ENCODE results near the gene HARS1. TPM values are rescaled to one million over a fixed set of nuclear protein-coding genes. Genes with fewer than 3 reads are reported as not detected.
A peak's percentile ranks its signal among the peaks of the same experiment; 100 is the strongest.

HARS1 gene
- total RNA-seq, 4 donors from 2014 or later = 41.0 to 56.8 (median 48.2) TPM

GRCh38 chr5:140674629-140675028, 16.5 kb downstream of the HARS1 start:
- 91 to 94% methylated on average over 4 of the region's 4 CpGs for WGBS, 2 donors
- H3K27ac ChIP-seq = no peak overlapping the region
- no peak for TF ChIP-seq POLR2A (IDR thresholded peaks at IDR 0.05)
- no peak for TF ChIP-seq CTCF (IDR thresholded peaks at IDR 0.05)
- peaks cover 33 to 55% of the 10 kb centered on the region in 2 donors for H3K36me3 ChIP-seq
- no peak overlapping the region for H3K4me3 ChIP-seq (replicated peaks in 1 of 3)
- no peaks in the 10 kb centered on the region for H3K27me3 ChIP-seq
- no peaks in the 10 kb centered on the region for H3K9me3 ChIP-seq
- H3K4me1 ChIP-seq = no peaks in the 10 kb centered on the region
- no peak for DNase-seq
- intact Hi-C loops (cut with DNase I) = no loop called here

GRCh38 chr5:140674211-140674610, 17.0 kb downstream of the HARS1 start:
- no peaks in the 10 kb centered on the region for H3K4me1 ChIP-seq
- intact Hi-C loops (cut with DNase I) = no loop called here
- no peak for DNase-seq
- H3K4me3 ChIP-seq (replicated peaks in 1 of 3) = no peak overlapping the region
- H3K9me3 ChIP-seq = no peaks in the 10 kb centered on the region
- no peaks in the 10 kb centered on the region for H3K27me3 ChIP-seq
- no peak overlapping the region for H3K27ac ChIP-seq
- no peak for TF ChIP-seq POLR2A (IDR thresholded peaks at IDR 0.05)
- no peak for TF ChIP-seq CTCF (IDR thresholded peaks at IDR 0.05)
- 92 to 97% methylated on average over 2 of the region's 2 CpGs for WGBS, 2 donors
- peaks cover 34 to 55% of the 10 kb centered on the region in 2 donors for H3K36me3 ChIP-seq

- no peak for TF ChIP-seq CTCF (IDR thresholded peaks at IDR 0.05)
- no peak for TF ChIP-seq POLR2A (IDR thresholded peaks at IDR 0.05)
- DNase-seq = no peak
- Histone ChIP-seq H3K4me3 (replicated peaks in 1 of 3) (no peak within 1 kb of the TSS), H3K4me1 (no peaks in the 10 kb centered on the region), H3K36me3 (peaks cover 38 to 62% of the 10 kb centered on the region in 2 donors), H3K27ac (no peak within 1 kb of the TSS), H3K9me3 (no peaks in the 10 kb centered on the region), H3K27me3 (no peaks in the 10 kb centered on the region)
- 85 to 89% methylated on average over 42 to 43 of the region's 45 CpGs for WGBS, 2 donors
- intact Hi-C loops (cut with DNase I) = no loop called here
Measured at GRCh38 chr5:140673187-140673976, 17.8 kb downstream of the HARS1 start, which contains the start of gene DND1. DND1 (minus strand) TSS chr5:140673576; CDS start chr5:140673542, 34 bp downstream.

GRCh38 chr5:140672455-140673186, 18.5 kb downstream of the HARS1 start:
- no peaks in the 10 kb centered on the region for H3K27me3 ChIP-seq
- no peaks in the 10 kb centered on the region for H3K9me3 ChIP-seq
- peak; percentile 18 to 22 for DNase-seq
- TF ChIP-seq POLR2A (IDR thresholded peaks at IDR 0.05) (no peak), CTCF (IDR thresholded peaks at IDR 0.05) (no peak)
- WGBS, 2 donors = 49 to 79% methylated on average over 19 to 53 of the region's 70 CpGs
- H3K27ac ChIP-seq = no peak overlapping the region
- intact Hi-C loops (cut with DNase I) = no loop called here
- H3K36me3 ChIP-seq = peaks cover 42 to 60% of the 10 kb centered on the region in 2 donors
- H3K4me3 ChIP-seq (replicated peaks in 1 of 3) = no peak overlapping the region
- no peaks in the 10 kb centered on the region for H3K4me1 ChIP-seq

Measured in thyroid gland (tissue), 4 donors.